ENCODE data around the gene DDX56.

GRCh38 chr7:44530990-44531389, 42.7 kb downstream of the DDX56 start:
- TF ChIP-seq POLR2A (IDR thresholded peaks at IDR 0.05), result no peak
- TF ChIP-seq, protein P1, sequence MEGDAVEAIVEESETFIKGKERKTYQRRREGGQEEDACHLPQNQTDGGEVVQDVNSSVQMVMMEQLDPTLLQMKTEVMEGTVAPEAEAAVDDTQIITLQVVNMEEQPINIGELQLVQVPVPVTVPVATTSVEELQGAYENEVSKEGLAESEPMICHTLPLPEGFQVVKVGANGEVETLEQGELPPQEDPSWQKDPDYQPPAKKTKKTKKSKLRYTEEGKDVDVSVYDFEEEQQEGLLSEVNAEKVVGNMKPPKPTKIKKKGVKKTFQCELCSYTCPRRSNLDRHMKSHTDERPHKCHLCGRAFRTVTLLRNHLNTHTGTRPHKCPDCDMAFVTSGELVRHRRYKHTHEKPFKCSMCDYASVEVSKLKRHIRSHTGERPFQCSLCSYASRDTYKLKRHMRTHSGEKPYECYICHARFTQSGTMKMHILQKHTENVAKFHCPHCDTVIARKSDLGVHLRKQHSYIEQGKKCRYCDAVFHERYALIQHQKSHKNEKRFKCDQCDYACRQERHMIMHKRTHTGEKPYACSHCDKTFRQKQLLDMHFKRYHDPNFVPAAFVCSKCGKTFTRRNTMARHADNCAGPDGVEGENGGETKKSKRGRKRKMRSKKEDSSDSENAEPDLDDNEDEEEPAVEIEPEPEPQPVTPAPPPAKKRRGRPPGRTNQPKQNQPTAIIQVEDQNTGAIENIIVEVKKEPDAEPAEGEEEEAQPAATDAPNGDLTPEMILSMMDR (IDR thresholded peaks at IDR 0.05), result no peak

All from esophagus squamous epithelium (tissue), 4 donors.